Kidney epithelial cell (primary cell): ENCODE measurements around the gene EPYC. TPM values are rescaled to one million over a fixed set of nuclear protein-coding genes. Genes with fewer than 3 reads are reported as not detected.

Experiments used
- DNase-seq: peaks from one replicate; pipeline ENCODE4 v3.0.0-alpha.2; 2010; ENCODE audit warnings: low read depth
- H3K27me3 ChIP-seq: 2 replicates; pipeline ENCODE4 v1.6.0; 2011; ENCODE audit warnings: low read length; ENCODE audit not compliant: control insufficient read depth, insufficient read depth
- H3K36me3 ChIP-seq: 2 replicates; pipeline ENCODE4 v1.5.1; 2011; ENCODE audit warnings: low read length; ENCODE audit not compliant: control insufficient read depth, insufficient read depth
- H3K4me3 ChIP-seq: 2 replicates; pipeline ENCODE4 v1.5.1; 2011; ENCODE audit warnings: low read depth, mild to moderate bottlenecking, control low read depth, low read length
- total RNA-seq: library from RNA; depleted of rRNA; stranded (reverse); fragments of >200 nt; gene quantifications from 2 replicates; pipeline ENCODE4 v1.2.3, GENCODE V29; 2015
- TF ChIP-seq, protein P1 (sequence below): IDR thresholded peaks from 2 replicates; pipeline ENCODE4 v1.5.1; 2011; ENCODE audit warnings: mild to moderate bottlenecking, moderate library complexity, low read length, control low read depth, inconsistent platforms; ENCODE audit not compliant: insufficient read depth, poor library complexity, severe bottlenecking

The EPYC gene
- total RNA-seq, 1 donor from 2014 or later: not detected

DNA sequence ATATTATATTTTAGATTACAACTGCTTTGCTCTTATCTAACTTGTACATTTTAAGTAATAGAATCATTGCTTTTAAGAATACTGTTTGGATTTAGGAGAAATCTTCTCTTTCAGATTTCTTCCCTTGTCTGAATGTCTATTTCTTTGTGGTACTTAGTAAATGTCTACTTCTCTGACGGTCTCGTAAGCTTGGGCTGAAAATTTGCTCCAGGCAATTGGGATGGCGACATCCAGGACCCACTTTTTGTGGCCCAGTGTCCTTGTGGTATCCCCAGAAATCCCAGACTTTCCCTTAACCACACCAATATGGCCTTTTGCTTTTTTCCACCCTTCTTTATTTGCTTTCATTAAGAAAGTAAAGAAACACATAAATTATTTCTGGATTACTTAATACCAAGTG is 25.8 kb downstream of the EPYC start:
- TF ChIP-seq, protein P1, sequence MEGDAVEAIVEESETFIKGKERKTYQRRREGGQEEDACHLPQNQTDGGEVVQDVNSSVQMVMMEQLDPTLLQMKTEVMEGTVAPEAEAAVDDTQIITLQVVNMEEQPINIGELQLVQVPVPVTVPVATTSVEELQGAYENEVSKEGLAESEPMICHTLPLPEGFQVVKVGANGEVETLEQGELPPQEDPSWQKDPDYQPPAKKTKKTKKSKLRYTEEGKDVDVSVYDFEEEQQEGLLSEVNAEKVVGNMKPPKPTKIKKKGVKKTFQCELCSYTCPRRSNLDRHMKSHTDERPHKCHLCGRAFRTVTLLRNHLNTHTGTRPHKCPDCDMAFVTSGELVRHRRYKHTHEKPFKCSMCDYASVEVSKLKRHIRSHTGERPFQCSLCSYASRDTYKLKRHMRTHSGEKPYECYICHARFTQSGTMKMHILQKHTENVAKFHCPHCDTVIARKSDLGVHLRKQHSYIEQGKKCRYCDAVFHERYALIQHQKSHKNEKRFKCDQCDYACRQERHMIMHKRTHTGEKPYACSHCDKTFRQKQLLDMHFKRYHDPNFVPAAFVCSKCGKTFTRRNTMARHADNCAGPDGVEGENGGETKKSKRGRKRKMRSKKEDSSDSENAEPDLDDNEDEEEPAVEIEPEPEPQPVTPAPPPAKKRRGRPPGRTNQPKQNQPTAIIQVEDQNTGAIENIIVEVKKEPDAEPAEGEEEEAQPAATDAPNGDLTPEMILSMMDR: no peak
- Histone ChIP-seq H3K27me3 (no peaks in the 10 kb centered on the region), H3K36me3 (no peaks in the 10 kb centered on the region), H3K4me3 (no peak overlapping the region)
- DNase-seq: no peak

- H3K36me3 ChIP-seq: no peaks in the 10 kb centered on the region
- H3K4me3 ChIP-seq: no peak overlapping the region
- H3K27me3 ChIP-seq: no peaks in the 10 kb centered on the region
- TF ChIP-seq, protein P1: peak; percentile 73
- DNase-seq: peak; percentile 18
These were observed 26.5 kb downstream of the EPYC start for GRCh38 chr12:90978117-90978770.

DNA sequence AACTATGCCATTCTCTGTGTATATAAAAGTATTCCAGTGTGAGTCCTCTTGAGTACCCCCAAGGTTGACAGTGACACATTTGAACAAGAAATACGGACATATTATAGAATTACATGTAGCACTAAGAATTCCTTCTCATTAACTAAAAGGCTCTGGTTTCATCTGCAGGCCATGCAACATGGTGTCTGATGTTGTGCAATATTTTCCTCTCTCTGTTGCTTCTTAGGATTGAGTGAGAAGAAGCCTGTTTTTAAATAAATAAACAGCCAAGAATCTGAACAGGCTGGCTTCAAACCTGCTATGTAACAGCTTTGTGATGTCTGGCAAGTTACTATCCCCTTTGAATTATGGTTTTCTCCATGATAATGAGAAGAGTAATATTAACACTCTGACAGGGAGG is 27.5 kb downstream of the EPYC start:
- no peaks in the 10 kb centered on the region for H3K27me3 ChIP-seq
- H3K4me3 ChIP-seq: no peak overlapping the region
- TF ChIP-seq, protein P1: no peak
- H3K36me3 ChIP-seq: no peaks in the 10 kb centered on the region
- no peak for DNase-seq

- Histone ChIP-seq H3K4me3 (no peak overlapping the region), H3K36me3 (no peaks in the 10 kb centered on the region), H3K27me3 (no peaks in the 10 kb centered on the region)
- TF ChIP-seq, protein P1: no peak
- no peak for DNase-seq
These were observed 30.5 kb downstream of the EPYC start for GRCh38 chr12:90974286-90974685.

GRCh38 chr12:90972226-90972625 is 32.5 kb downstream of the EPYC start:
- Histone ChIP-seq H3K27me3 (no peaks in the 10 kb centered on the region), H3K4me3 (no peak overlapping the region), H3K36me3 (no peaks in the 10 kb centered on the region)
- DNase-seq: no peak
- TF ChIP-seq, protein P1: no peak

GRCh38 chr12:90970911-90971310 is 33.9 kb downstream of the EPYC start:
- Histone ChIP-seq H3K27me3 (no peaks in the 10 kb centered on the region), H3K4me3 (no peak overlapping the region), H3K36me3 (no peaks in the 10 kb centered on the region)
- no peak for DNase-seq
- TF ChIP-seq, protein P1: no peak
